GM18951 (cell line): ENCODE measurements around the gene PTS.

Experiments
- POLR2A ChIP-seq: IDR thresholded peaks from 4 replicates; pipeline ENCODE4 v1.6.1; 2011; ENCODE audit warnings: mild to moderate bottlenecking; ENCODE audit not compliant: insufficient read length, insufficient read depth; ENCODE audit errors: extremely low read depth
- in situ Hi-C: fragments of 300-500 bp; cut with MboI; formaldehyde crosslinking; loops from one replicate; pipeline ENCODE4 v1.12.0; 2022; ENCODE audit warnings: low sequenced_read_pairs, mixed read lengths, inconsistent platforms; ENCODE audit not compliant: unreplicated experiment

The PTS gene

DNA sequence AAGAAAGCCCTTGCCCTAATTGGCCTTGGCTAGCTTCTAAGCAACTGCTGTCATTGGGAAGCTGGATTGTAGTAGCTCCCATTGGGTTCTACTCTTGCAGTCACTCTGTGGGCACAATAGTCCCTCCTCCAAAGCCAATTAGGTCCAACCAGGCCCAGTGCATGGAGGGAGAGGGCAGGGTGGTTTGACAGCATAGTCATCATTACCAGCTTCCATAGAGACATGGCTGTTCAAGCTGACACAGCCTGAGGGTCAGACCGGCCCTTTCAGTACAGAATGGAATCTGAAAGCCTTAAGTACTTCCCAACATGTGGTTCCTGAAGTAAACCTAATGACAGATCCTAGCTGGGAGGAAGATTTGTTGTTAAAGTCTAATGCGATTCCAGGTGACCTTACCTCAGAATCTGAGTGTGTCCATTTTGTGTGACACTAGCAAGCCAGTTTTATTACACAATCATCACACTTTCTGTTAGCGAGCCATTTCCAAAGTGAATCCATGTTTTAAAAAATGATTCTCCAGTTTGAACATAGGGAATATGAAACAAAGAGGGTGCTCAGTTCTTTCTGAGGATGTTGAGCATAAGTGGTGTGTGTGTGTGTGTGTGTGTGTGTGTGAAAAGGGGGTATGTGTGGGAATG, 27.5 kb downstream of the PTS start:
- no peak for TF ChIP-seq POLR2A
- in situ Hi-C loops: no loop called here

DNA sequence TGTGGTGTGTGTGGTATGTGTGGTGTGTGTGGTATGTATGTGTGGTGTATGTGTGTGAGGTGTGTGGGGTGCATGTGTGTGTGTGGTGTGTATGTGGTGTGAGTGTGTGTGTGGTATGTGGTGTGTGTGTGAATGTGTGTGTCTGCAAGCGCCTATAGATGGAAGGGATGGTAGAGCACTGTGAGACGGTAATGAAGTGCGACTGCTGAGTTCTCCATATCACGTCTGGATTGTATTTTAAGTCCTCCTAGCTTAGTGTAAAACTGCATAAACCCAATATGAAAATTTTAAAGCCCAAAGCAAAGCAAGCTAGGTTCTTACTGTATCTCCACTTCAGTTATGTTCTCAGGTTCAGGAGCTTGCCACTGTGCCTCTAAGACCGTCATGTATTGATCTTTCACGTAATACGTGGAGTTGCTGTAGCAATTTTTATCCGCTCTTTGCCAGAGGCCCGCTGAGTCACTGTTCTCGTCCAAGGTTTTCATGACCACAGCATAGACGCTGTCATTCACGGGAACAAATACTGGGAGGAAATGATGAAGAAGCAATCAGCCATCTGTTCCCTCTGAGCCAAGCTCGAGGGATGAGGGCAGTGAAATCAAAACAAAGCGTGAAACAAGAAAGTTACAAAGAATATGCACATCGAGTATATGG, 29.0 kb downstream of the PTS start:
- in situ Hi-C loops: no loop called here
- no peak for TF ChIP-seq POLR2A

DNA sequence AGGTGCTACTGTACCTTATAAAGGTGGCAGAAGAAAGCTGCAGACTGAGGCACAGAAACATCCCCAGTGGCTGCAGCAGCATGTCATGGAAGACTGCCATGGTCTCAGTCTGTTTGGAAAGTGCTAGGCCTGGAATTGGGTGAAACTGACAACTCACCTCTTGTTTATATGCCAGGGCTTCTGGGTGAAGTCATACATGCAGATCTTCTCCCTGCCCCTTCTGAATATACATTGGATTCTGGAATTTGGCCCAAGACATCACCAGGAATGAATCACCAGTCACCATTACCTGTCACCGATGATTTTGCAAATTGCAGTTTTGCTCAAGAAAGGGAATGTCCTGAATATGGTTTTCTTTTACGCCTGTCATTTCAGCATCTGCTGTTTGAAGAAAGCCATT, 34.3 kb downstream of the PTS start, which contains the start of gene PLET1:
TSS of gene PLET1 (minus strand) at position 371 of the 400 bp plus-strand sequence. CDS start at position 100, 271 bp downstream.
- TF ChIP-seq POLR2A: no peak
- in situ Hi-C loops: no loop called here

DNA sequence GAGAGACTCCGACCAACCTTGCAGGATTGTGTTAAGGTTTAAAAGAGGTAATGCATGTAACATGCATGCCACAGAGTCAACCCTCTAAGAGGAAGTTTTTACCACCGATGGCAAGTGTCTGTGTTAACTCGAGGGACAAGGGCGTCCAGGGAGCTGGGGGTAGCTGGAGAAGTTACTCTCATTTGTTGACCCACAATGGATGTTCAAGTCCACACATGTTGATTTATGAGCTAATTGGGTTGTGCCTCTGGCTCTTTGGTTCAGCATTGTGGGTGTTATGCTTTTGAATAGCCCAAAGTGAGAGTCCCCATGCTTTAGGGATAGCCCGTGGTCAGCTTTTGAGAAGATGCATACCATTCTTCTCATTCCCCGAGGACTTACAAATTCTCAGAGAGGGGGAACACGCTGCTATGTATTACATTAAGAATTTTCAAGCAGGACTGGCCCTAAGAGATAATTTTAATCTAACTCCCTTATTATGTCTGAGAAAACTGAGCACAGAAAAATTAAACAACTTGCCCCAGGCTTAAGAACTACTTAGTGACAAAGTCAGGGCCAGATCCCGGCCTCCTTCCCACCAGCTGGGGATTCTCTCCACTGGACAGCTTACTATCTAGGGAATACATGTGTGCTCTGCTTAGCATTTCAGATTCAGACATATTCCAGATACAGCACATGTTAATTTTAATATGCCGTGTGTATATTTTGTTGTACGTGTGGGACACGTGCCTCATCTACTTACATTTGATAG, 39.6 kb downstream of the PTS start:
- TF ChIP-seq POLR2A: no peak

DNA sequence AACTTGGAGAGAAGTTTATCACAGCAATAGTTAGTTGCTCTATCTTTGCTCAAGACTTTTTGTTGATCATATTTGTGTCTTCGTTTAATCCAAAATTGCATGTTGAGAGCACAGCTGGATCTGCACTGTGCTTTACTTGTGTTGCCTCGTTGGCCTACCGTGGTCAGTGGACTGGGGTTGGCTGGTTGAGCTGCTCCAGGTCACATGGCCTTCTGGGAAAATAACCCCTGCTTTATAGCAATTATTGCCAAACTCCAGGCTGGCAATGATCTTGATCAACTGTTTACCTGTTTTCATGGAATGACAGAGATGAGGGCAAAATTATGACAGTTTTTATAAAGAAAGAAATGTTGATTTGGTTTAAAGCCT, 40.2 kb downstream of the PTS start:
- in situ Hi-C loops: no loop called here
- TF ChIP-seq POLR2A: no peak

More for the DNA sequence above, 39.6 kb downstream of the PTS start:
- in situ Hi-C loops: no loop called here

DNA sequence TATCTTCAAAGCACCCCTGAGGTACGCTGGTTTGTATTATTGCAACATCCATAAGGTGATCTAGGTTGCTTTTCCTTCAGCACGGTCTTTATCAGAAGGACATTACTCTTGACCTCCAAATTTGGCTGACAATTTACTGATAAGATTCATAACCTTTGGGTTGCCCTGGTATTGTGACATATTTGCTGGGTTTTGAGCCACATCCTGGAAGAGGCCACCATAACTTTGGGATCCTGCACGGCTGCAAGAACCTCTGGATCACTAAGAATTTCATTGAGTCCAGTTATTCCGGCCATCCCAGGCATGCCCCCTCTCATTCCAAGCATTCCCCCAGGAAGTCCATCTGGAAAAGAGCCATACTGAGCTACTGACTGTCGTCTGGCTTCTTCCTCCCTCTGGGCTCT, 41.0 kb downstream of the PTS start:
- in situ Hi-C loops: no loop called here
- no peak for TF ChIP-seq POLR2A

DNA sequence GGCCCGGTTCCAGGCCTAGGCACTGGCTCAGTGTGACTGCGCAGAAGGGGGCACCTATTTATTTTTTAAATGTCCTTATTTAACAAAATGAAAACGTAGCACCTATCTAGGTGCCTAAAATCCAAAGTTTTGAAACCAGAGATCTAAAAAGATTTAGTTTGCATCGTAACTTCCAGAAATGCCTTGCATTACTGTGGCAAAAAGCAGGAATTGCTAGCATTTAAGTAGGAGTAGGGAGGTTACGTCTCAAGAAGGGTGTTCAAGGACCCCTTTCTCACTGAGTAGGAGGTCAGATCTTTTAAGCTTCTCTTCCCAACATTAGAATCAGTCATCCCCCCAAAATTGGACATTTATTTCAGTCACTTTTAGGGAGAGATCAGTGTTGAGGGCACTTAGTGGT, 42.2 kb downstream of the PTS start:
- TF ChIP-seq POLR2A: no peak
- in situ Hi-C loops: no loop called here

DNA sequence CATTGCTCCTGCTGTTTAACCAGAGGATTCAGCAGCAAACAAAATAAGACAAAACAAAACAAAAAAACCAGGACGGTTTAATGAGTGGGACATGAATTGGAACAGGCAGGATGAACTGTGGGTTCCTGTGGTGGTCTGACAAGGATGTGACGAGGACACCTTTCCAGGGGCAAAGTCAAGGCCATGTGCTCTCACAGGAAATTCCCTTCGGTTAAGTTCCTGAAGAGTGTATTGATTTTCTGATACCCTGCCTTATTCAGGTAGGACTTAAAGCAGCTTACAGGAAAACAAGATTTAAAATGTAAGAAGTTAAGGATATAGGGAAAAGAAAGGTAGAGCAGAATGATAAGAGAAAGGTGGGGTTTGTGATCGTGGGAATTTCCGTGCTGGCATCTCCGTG, 42.9 kb downstream of the PTS start:
- TF ChIP-seq POLR2A: no peak

DNA sequence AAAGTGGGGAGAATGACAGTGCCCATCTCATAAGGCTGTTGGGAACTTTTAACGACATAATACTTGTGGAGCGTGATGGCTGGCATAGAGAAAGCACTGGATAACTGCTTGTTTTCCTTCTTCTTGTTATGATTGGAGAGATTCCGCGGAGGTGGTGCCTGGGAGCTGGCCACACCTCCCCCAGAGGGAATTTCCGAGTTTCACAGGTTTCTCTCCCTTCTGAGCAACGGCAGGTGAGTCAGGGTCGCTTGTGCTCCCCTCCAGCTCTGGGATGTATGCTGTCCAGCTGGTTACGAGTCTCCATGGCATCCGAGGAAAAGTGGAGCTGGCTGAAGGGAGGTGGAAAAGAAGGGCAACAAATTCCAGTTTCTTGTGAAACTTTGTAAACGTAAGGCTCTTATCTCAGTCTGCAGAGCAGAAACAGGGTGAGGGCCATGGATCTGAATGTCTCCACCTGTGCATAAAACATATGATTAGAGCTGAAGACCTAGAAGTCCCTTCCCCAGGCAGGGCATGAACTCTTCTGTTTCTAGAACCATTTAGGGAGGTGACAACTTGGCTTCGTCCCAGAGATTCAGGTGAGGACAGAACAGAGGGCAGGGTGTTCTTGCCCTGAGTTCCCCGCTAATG, 44.4 kb downstream of the PTS start:
- TF ChIP-seq POLR2A: no peak
- in situ Hi-C loops: no loop called here

More for the DNA sequence above, 42.9 kb downstream of the PTS start:
- in situ Hi-C loops: no loop called here

DNA sequence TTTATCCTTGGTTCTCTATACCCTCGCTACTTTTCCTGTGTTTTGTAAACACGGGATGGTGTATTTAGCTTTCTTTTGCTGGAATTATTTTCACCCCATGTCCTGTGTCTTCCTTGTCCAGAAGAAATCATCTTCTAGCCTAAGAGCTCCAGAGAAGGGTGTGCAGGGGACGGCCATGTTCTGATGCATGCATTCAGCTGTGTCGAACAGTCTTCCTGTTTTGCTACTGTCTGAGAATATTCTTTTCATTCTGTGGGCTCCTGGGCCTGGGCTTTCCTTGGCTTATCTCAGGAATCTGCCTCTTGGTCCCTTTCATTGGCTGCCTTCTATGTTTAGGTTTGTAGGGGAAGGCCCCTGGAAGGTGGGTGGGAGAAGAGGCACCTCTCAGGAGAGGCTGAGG, 45.0 kb downstream of the PTS start:
- no peak for TF ChIP-seq POLR2A
- in situ Hi-C loops: no loop called here

DNA sequence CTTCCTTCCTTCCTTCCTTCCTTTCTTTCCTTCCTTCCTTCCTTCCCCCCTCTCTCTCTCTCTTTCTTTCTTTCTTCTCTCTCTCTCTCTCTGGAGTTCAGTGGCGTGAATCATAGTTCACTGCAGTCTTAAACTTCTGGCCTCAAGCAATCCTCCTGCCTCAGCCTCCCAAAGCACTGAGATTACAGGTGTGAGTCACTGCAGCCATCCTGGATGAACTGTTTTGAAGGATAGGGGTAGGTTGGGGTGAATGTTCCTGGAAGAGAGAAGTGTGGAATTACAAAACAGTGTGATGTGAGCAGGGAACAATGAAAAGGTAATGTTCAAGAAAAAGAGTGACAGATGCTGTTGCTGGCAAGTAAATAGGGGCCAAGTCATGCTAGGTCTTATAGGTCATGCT, 46.8 kb downstream of the PTS start:
- TF ChIP-seq POLR2A: no peak
- in situ Hi-C loops: no loop called here

DNA sequence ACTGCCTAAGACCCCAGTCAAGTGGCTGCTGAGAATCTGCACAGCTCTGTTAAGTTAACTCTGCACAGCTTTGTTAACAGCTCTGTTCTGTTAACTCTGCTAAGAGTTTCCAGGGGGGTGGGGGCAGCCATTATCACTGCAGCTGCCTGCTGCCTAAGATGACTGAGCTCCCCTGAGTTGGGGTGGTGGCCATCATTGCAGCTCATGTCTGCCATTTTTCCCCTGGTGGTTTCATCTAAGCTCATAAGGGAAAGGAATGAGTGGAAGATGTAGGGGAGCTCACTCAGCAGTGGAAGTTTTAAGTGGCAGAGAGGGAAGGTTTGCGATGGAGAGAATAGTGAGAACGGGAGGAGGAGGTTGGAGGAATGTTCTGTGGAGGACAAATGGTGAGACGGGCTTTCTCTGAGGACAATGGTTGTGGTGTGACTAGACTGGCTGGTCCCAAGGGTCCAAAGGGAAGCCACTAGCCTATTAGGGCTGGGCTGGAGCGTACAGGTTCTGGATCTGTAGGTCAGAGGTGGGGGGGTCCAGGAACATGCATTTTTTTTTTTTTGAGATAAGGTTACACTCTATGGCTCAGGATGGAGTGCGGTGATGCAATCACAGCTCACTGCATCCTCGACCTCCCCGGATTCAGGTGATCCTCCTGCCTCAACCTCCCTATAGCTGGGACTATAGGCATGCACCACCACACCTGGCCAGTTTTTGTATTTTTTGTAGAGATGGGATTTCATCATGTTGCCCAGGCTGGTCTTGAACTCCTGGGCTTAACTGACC, 48.0 kb downstream of the PTS start:
- in situ Hi-C loops: no loop called here
- TF ChIP-seq POLR2A: no peak

DNA sequence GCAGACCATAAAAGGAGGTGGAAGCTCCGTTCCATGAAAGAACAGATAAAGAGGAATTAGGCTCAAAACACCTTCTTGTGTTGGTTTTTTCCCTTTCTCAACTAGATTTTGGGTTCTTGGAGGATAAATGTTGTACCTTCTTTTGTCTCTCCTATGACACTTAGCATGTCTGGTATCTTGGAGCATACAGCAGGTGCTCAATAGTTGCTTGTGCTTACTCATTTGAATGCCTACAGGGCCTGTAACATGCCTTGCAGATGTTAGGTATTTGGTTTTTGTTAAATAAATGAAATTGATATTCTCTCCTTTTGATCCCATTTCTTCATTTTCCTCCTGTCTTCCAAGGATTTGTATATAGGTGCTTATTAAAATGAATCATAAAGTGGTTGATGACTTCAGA, 50.8 kb downstream of the PTS start:
- no peak for TF ChIP-seq POLR2A
- in situ Hi-C loops: loop anchor here (25.0 kb wide), 1 partner anchor 1010 kb away; no protein-coding TSS in a partner anchor
